Fibroblast of lung (primary cell): ENCODE measurements around the gene CILP.
"Not testable (repeated sequence)": the region's sequence is repeated elsewhere in the genome, so short reads cannot be mapped to it uniquely, and the experiment has no call there.

Experiments
- CTCF ChIP-seq, 2 donors: IDR thresholded peaks in 1 of 2; conservative IDR thresholded peaks in 1 of 2; 1 replicate in 1 of 2; 2 replicates in 1 of 2; pipeline ENCODE4 v1.5.1; 2011 to 2012; ENCODE audit warnings: low read length in 2 of 2, control low read depth in 1 of 2, inconsistent platforms in 1 of 2, low read depth in 1 of 2, mild to moderate bottlenecking in 1 of 2
- EZH2 ChIP-seq: IDR thresholded peaks from 2 replicates; pipeline ENCODE4 v1.5.1; 2012; ENCODE audit warnings: low read length, control low read depth, mild to moderate bottlenecking; ENCODE audit errors: missing control alignments

GRCh38 chr15:65181582-65182353 is 29.5 kb downstream of the CILP start:
- not testable (repeated sequence) for TF ChIP-seq CTCF (conservative IDR thresholded peaks at IDR 0.05 in 1 of 2, IDR thresholded peaks at IDR 0.05 in 1 of 2; ENCODE audit: low read depth in 1 of 2, low read length in 2 of 2); EZH2
